HEK293T (cell line): Measurements from ENCODE around the gene KRTAP21-1.

ENCODE experiments used
- ELF4 ChIP-seq: fragments of 450-650 bp; IDR thresholded peaks from 2 replicates; pipeline ENCODE4 v1.6.1; 2017; ENCODE audit warnings: antibody characterized with exemption
- FOXK2 ChIP-seq: fragments of 450-650 bp; IDR thresholded peaks from 2 replicates; pipeline ENCODE4 v1.6.1; 2016; ENCODE audit warnings: mild to moderate bottlenecking
- HDGF ChIP-seq: fragments of 450-650 bp; IDR thresholded peaks from 2 replicates; pipeline ENCODE4 v1.6.1; 2017; ENCODE audit warnings: antibody characterized with exemption, borderline replicate concordance
- L3MBTL2 ChIP-seq: fragments of 450-650 bp; conservative IDR thresholded peaks from 2 replicates; pipeline ENCODE4 v1.6.1; 2016; ENCODE audit warnings: mild to moderate bottlenecking
- PKNOX1 ChIP-seq: fragments of 450-650 bp; IDR thresholded peaks from 2 replicates; pipeline ENCODE4 v1.6.1; 2016
- TARDBP ChIP-seq: fragments of 450-650 bp; IDR thresholded peaks from 2 replicates; pipeline ENCODE4 v1.6.1; 2016

DNA sequence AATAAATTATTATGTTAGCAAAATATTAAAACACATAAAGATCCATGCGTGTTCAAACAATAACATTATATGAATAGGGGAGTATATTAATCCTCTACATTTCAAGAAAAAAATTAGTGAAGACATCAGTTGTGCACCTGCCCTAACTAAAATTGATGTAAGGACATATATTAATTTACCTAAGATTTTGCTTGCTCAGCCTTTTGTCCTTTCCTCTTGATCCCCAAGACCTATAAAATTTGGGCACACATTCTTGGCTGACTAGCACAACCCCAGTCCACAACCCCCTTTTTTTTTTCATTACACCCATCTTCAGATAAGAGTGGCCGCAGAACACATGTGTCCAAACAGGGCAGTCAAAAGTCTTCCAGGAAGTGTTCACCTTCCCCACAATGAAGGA, 14.8 kb downstream of the KRTAP21-1 start:
- TF ChIP-seq HDGF (no peak), PKNOX1 (no peak), FOXK2 (no peak), TARDBP (no peak), ELF4 (no peak), L3MBTL2 (no peak)
